ENCODE results near the gene KCNN3.
A peak's percentile ranks its signal among the peaks of the same experiment; 100 is the strongest.

Gene KCNN3

DNA sequence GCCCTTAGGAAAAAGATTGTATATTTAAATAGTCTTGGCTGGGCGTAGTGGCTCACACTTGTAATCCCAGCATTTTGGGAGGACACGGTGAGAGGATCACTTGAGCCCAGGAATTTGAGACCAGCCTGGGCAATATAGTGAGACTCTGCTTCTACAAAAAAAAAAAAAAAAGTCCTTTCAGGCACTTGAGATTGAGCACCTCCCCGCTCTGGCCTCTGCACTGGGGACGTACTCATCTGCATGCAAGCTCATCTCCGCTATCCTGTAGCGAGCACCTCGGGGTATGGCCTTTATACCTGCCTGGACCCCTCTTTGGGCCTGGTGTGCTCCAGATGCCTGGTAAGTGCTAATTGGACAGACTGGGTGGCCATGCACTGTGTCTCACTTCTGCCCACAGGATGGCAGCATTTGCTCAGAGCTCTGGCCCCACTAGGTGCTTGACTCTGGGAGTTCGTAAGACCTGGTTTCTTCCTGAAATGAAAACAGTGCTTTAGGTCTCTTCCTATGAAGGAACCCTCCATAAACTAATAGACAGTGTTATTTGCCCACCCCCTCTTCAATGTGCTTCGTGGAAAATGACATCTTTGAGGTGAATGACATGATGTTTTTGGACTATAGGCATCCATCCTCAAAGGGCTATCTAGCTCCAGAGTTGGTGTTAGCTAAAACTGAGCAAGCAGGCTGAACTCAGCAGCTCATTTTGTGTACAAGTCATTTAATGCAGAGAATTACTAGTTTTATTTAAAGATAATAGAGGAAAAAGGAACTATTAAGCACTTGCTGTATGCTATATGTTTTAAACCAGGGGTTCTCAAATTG, 200.4 kb downstream of the KCNN3 start:
- peak; percentile 35 to 59 (median 45) for DNase-seq (ENCODE audit: low read depth in 4 of 4, low spot score in 1 of 4)

DNA sequence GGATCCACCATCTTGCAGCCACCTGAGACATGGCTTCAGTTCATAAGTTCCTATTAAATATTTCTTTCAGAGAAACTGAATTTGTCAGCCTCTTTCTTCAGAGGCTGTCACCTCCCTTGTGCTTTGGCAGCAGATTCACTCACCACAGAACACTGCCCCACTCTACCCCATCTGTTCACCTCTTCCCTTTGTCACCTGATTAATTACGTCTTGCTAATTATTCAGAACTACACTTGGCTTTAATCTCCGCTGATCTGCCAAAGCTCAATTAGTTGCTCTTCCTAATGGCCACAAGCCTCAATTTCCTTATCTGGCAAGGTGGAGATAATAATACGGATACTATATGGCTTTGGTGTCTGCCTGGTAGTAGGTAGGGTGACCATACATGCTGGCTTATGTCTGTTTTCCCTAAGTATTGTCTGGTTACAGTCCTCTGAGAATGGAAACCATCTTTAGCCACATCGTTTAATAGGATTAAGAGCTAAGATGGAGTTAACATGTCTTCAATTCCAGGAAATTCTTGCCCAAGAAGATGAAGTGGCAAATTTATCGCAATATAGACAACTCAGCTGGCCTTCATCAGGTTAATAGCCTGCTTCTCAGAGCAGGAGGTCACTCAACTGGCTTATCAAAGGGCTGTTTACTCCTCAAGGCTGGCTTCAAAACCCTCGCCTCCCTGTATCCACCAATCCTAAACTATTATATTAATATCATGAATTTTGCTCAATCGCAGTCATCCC, 203.9 kb downstream of the KCNN3 start:
- no peak for DNase-seq (ENCODE audit: low read depth in 4 of 4, low spot score in 1 of 4)

DNA sequence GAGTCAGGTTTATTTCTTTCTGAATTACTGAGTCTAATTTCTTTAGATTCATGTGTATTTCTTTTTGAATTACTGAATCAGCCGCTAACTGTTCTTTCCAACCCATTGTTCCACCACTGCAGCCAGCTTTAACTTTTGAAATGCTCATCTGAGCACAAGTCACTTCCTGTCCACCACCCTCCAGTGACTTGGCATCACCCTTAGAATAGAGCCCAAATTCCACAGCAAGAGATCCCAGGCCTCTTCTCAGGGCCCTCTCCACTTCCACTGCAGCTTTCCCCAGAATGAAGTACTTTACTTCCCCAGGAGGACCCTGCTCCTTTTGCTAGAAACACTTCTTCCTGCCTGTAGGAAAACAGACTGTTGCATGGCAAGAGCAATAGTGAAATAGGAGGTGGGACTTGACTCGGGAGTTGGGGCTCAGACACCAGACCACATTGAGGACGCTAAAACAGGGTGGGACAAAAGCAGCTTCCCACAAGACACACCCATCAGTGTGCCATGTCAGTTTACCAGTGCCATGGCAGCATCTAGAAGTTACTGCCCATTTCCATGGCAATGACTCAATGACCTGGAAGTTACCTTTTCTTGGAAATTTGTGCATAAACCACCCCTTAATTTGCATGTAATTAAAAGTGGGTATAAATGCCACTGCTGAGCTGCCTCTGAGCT, 205.6 kb downstream of the KCNN3 start:
- DNase-seq (ENCODE audit: low read depth in 4 of 4, low spot score in 1 of 4): no peak

DNA sequence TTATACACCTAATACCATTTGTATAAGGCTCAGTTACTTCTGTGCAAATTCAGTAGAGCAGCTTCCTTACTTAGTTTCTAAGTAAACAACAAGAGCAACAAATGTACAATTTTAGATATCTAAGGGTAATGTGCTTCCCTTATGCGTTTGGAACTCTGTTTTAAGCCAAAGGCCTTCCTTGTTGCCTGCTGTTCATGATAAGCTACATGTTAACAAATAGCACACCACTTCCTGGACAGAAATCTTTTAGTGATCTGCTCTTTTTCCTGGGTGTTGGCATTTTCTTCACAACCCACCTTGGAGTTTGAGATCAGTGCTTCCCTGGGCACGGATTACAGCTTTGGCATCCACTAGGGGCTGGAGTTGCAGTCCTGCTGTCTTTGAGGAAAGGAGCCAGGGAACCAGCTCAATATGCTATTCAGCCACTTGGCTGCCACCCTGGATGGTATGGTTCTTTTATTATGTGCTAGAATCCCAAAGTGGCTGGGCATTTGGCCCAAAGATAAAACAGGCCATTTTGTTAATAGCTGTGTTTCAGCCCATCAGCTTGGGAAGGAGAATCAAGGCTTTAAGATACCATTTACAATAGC, 206.5 kb downstream of the KCNN3 start:
- no peak for DNase-seq (ENCODE audit: low read depth in 4 of 4, low spot score in 1 of 4)

DNA sequence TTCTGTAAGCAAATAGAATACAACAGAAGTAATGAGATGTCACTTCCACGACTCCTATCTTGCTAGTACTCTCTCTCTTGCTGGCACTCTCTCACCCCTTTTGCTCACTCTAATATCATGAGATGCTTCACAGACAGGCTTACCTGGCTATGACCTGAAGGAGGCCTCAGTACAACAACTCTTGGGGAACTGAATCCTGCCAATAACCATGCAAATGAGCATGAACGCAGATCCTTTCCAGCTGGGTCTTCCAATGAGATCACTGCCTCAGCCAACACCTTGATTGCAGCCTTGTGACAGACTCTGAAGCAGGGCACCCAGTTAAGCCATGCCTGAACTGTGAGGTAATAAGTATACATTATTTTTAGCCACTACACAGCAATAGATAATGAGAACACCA, 209.0 kb downstream of the KCNN3 start:
- no peak for DNase-seq (ENCODE audit: low read depth in 4 of 4, low spot score in 1 of 4)

DNA sequence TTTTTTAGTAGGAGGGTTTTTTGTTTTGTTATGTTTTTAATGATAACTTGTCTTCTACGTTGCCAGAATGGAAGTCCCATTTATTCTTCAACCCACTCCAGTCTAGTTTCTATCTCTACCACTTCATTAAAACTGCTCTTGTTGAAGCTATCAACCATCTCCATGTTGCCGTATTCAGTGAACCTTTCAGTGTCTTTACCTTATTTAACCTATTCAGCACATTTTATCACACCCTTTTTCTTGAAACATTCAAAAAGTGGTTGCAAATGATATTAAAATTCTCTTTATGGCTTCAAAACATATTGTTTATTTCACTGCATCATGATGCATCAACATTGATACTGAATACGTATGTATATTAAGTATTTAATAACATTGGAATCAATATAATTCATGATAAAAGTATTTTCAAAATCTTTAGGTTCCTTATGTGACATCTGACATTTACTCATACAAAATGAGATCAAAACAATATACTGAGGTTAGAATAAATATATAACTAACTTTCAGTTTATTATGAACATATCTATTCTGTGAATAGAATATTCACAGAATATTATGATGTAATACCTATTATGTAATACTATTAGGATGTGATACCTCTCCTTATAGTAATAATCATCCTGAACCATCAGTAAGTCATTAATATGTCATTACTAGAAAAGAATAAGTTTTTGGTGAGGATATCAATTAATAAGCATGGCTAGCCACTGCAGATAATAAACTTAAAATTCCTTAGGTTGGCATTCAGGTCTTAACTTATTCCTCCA, 210.1 kb downstream of the KCNN3 start:
- DNase-seq (ENCODE audit: low read depth in 4 of 4, low spot score in 1 of 4): no peak

DNA sequence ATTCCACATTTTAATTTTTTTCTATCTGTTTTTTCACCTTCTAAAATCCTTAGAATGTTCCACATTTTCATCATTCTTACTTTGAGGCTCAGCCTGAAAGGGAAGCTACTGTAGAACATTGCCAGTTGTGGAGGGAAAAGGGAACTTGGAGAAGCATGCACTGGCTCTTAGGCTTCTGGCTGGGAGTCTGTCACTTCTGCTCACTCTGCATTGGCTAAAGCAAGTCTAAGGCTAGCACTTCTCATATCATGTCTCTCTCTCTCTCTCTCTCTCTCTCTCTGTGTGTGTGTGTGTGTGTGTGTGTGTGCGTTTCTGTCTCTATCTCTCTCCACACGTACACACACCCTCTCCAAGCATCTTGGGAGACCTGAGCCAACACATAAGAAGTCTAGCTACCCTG, 212.5 kb downstream of the KCNN3 start:
- DNase-seq (ENCODE audit: low read depth in 4 of 4, low spot score in 1 of 4): no peak

DNA sequence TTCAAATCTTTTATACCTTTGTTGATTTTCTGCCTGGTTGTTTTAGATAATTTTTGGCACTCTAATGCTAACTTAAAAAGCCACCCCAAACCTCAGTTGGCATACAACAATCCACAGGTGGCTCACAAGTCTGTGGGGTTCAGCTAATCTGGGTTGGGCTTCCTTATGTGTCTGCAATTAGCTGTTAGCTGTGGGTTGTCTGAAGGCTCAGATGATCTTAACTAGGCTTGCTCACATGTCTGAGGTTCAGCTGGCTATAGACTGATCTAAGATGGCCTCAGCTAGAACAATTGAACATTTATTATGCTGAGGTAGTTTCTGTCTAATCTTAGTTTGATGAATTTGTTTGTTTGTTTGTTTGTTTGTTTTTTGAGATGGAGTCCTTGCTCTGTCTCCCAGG, 217.2 kb downstream of the KCNN3 start:
- DNase-seq (ENCODE audit: low read depth in 4 of 4, low spot score in 1 of 4): no peak
